Activated CD4-positive, alpha-beta T cell treated with anti-CD3 and anti-CD28 coated beads for 48 hours (primary cell): ENCODE data around the gene RHEBL1.

Experiments used
- DNase-seq: peaks from one replicate; pipeline ENCODE4 v3.0.0-alpha.2; 2020

The RHEBL1 gene

GRCh38 chr12:49054096-49054495, 15.7 kb downstream of the RHEBL1 start:
- DNase-seq, result no peak

DNA sequence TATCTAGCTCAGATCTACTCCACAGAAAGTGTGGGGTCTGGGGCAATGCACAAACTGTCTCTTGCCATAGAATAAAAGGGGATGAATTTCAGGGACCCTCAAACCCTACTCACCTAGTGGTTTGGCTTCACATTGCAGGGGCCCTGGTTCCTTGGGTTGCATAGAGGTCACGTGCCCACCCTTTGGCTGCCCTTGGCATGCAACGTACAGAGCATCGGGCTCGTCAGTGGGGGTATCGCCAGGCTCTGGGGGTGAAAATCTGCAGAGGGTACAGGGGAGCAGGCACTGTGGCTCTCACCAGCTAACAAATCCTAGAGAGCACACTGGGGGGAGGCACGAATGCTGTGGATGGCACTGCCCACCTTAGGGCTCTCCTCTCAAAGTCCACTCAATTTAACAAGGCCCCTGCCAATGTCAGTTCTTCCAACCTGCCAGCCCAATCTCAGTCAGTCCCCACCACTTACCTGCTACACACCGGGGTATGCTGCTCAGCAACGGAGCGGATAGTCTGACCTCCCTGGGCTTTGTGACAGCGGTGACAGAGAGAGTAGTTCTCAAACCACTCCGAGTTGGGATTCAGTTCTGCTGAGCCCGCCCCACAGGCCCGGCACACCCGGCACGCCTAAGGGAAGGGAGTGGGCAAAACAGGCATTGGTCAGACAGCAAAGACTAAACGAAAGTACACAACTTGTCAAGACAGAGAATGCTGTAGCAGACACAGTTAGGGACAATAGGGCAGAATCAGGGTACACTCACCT, 17.1 kb downstream of the RHEBL1 start:
- DNase-seq, result no peak

GRCh38 chr12:49051777-49052438, 17.9 kb downstream of the RHEBL1 start:
- DNase-seq, result no peak

- no peak for DNase-seq
Measured at GRCh38 chr12:49051373-49051764, 18.4 kb downstream of the RHEBL1 start.

DNA sequence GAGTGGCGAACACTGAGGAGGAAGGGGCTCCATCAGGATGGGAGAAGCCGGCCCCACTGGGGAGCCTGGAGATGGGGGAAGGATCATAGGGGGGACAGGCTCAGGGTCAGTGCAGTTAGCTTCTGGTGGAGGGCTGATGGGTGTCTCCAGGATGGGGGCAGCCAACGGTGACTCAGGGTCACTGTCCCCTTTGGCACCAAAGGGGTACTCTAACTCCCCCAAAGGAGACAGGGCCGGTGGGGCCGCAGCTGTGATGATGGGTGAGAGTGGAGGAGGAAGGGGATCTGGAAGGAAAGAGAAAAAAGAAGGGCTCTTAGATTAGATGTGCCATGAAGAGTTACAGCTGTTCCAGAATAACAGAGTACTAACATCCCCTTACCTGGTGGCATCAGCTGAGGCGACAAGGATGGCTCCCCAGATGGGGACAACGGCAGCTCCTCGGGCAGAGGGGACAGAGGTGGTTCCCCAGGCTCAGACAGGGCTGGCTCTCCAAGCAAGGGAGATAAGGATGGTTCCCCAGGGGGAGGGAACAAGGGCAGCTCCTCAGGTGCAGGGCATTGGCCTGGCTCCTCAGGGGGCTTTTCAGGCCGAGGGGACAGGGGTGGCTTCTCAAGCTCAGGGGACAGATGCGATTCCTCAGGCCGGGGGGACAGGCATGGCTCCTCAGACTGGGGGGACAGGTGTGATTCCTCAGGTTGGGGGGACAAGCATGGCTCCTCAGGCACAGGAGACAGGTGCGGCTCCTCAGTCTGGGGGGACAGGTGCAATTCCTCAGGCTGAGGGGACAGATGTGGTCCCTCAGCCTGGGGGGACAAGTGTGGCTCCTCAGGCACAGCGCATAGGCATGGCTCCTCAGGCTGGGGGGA, 19.0 kb downstream of the RHEBL1 start:
- DNase-seq, result no peak

DNA sequence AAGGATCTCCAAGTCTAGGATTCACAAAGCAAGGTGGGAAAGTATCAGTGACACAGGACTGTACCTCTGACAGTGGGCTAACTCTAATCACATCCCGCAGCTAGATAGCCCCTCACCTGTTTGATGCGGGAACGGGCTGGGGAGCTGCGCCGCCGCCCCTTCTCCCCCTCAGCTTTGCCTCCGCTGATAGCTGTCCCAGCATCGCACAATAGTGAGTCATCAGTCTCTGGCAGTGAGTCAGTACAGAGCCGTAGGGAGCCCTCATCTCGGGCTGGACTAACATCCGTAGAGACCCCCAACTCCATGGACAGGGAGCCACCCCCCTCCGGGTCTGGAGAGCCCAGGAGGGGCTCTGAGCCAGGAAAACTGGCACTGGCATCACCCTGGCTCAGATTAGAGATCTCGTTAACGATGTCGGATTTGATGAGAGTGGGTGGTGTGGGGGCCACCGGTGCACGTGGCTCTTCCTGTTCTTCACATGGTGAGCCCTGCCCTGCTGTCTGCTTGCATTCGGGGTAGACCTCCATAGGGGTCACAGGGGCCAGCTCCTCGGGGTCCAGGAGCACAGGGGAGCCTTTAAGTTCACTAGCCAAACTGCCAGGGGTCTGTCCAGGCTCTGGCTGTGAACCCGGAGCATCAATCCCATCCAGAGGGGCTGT, 20.1 kb downstream of the RHEBL1 start:
- DNase-seq, result no peak

- no peak for DNase-seq
Measured at GRCh38 chr12:49048953-49049352, 20.8 kb downstream of the RHEBL1 start.

GRCh38 chr12:49046129-49046895, 23.5 kb downstream of the RHEBL1 start:
- DNase-seq, result no peak

DNA sequence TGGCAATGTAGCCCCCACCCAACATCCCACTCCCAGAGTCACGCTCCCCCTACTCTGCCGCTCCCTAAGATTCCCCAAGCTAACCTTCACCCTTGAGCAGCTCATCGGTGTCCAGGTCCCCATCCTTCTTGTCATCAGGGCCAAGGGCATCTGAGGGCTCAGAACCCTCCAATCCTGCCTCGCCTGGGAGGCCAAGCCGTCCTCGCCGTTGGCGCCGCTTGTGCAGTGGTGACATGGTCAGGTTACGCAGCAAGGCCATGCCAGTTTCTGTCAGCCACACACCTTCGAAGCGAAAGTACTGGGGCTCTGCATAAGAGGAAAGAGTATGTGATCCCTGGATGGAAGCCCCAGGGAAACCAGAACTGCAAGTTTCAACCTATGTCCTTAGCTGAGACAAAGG, 25.1 kb downstream of the RHEBL1 start:
- no peak for DNase-seq

DNA sequence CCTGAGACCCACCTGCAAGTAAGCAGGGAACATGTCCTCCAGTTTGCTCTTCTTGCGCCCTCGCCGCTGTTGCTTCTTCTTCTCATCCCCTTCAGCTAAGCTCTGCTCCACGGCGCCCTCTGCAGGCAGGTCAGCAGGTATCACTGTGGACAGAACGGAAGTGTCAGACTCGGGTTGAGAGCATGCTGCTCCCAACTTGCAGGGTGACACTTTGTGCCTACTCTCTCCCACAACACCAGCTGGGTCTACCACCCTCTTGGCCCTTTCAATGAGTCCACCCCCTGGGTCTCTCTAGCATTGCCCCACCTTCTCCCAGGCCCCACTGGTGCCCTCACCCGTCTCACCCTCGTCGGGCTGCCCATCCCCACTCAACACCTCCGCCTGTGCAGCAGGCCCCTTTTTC, 25.9 kb downstream of the RHEBL1 start:
- peak; percentile 90 for DNase-seq

DNA sequence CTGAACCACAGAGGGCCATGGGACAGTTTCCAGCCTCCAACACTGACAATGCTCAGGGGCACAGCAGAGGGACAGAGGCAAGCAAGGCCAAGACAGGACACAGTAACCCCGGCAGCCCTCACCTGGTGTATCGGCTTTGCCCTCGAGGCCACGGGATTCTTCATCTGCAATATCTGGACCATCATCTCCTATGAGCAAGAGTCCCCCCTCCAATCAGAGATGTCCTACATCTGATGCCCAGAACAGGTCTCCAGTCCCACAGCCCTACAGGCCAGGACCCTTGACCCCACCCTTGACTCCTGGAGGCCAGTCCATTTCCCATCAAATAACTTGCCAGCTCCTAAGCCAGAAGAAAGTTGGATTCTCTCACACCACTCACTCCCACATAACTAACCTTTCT, 26.5 kb downstream of the RHEBL1 start:
- no peak for DNase-seq

GRCh38 chr12:49041881-49042484, 27.8 kb downstream of the RHEBL1 start:
- DNase-seq, result no peak

GRCh38 chr12:49041036-49041880, 28.5 kb downstream of the RHEBL1 start:
- no peak for DNase-seq

- no peak for DNase-seq
Measured at GRCh38 chr12:49040364-49040855, 29.4 kb downstream of the RHEBL1 start.

DNA sequence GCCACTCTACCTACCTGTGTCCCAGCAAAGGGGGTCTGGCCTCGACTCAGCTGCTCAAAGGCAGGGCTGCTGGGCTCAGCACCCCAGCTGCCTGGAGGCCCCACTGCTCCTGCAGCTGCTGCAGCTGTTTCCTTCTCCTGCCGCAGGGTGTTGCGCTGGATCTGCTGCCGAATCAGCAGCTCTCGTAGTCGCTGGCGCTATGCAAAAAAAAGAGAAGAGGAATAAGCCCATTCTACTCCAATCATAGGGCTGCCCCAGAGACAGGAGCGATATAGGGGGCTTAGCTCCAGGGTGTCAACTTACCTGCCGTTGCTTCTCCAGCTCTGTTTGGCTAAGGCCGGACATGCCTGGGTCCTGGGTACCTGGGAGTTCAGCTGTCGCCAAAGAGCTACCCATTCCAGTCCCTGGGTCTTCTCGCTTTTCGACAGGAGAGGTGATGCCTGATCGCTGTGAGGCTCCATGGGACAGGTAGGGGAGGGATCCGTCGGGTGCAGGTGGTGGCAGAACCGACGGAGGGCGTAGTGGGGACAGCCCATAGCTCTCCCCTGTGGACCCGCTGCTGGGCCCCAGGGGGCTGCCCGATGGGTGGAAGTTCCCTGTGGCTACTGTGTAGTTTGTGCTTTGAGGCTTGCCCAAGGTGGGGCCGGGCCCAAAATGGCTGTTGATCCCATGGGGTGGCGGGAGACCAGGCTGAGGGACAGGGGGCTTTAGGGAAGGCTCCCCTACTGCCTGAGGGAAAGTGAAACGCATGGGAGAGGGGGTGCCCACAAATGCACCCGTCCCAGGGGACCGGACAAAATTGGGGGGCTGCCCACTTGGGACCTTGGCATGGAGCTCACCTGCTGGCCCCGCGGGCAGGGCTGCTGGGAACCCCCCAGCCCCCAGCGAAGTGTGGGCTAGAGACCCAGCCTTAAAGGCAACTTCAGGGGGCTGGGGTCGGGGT, 30.1 kb downstream of the RHEBL1 start:
- no peak for DNase-seq

GRCh38 chr12:49038291-49038955, 31.4 kb downstream of the RHEBL1 start:
- no peak for DNase-seq

GRCh38 chr12:49037947-49038237, 31.9 kb downstream of the RHEBL1 start:
- DNase-seq, result no peak

DNA sequence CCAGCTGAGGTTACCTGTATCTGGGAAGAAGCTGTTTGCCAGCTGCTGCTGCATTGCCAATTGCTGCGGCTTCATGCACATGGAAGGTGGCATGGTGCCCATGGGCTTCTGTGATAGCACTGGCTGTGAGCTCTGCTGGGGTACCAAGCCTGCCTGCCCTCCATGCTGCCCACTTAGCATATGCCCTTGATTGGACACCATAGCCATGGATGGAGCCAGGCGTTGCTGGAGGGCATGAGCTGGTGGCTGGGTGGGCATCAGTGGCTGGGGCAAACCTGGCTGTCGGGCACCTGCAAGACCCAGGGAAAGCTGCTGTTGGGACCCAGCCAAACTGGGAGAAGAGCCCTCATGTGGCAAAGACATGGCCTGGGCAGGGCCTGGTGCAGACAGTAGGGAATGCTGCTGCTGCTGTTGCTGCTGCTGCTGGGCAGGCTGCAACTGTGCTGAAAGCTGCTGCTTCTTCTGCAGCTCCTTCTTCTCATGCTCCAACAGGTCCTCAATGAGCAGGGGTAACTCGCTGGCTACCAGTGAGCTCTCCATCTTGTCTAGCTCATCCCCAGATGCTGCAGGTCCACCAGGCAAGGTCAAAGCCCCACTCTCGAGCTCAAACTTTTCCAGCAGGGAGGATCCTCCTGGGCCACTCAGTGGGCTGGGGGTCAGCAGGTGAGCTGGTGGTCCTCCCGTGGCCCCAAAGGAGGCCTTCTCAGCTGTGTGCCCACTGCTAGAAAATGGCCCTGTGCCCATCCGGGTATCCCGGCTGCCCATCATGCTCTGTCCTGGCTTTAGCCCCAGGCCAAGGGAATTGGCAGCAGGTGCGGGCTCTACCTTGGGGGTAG, 32.5 kb downstream of the RHEBL1 start:
- no peak for DNase-seq
